WI38 (cell line): ENCODE results near the gene NHEJ1.

ENCODE experiments used
- H3K4me3 ChIP-seq: 2 replicates; pipeline ENCODE4 v1.5.1; 2011; ENCODE audit warnings: low read depth, mild to moderate bottlenecking, control low read depth, low read length
- TF ChIP-seq, protein P1 (sequence below): IDR thresholded peaks from 2 replicates; pipeline ENCODE4 v1.5.1; 2012; ENCODE audit warnings: low read depth, mild to moderate bottlenecking, control low read depth, low read length

NHEJ1 gene

DNA sequence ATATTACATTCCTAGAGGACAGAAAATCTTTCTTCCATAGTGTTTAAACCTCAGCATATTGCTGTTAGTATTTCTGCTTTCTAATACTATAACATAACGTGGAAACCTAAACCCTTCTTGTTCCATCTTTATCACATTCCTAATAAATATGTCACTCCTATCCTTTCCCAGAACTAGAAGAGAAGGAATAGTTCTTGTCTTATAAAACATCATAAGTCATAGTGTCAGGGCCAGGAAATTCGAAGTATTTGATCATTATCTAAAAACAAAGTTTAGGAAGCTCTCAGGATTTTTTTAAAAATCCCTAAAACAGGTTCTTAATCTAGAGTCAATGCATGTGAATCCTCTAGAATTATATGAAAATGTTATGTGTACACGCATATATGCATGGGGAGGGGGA is 2.0 kb downstream of the NHEJ1 start:
- TF ChIP-seq, protein P1, sequence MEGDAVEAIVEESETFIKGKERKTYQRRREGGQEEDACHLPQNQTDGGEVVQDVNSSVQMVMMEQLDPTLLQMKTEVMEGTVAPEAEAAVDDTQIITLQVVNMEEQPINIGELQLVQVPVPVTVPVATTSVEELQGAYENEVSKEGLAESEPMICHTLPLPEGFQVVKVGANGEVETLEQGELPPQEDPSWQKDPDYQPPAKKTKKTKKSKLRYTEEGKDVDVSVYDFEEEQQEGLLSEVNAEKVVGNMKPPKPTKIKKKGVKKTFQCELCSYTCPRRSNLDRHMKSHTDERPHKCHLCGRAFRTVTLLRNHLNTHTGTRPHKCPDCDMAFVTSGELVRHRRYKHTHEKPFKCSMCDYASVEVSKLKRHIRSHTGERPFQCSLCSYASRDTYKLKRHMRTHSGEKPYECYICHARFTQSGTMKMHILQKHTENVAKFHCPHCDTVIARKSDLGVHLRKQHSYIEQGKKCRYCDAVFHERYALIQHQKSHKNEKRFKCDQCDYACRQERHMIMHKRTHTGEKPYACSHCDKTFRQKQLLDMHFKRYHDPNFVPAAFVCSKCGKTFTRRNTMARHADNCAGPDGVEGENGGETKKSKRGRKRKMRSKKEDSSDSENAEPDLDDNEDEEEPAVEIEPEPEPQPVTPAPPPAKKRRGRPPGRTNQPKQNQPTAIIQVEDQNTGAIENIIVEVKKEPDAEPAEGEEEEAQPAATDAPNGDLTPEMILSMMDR: no peak

DNA sequence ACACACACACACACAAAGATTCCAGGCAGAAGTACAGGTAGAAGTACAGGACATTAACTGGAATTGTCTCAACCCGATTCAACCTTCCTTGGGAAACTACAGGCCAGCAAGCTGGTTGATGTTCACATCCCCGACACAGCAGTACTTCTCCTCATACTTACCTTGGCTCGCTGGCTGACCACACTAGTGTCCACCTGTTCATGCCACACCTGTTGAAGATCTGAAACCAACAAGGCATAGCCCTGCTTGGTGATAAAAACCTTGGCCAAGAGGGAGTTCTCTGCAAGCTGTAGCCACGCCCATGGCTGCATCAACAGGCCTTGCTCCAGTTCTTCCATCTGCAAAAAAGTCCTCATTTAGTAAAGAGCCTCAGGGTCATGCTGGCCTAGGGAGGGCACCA is 2.6 kb downstream of the NHEJ1 start:
- no peak overlapping the region for H3K4me3 ChIP-seq
- TF ChIP-seq, protein P1: no peak

More for the DNA sequence above, 2.0 kb downstream of the NHEJ1 start:
- no peak overlapping the region for H3K4me3 ChIP-seq

DNA sequence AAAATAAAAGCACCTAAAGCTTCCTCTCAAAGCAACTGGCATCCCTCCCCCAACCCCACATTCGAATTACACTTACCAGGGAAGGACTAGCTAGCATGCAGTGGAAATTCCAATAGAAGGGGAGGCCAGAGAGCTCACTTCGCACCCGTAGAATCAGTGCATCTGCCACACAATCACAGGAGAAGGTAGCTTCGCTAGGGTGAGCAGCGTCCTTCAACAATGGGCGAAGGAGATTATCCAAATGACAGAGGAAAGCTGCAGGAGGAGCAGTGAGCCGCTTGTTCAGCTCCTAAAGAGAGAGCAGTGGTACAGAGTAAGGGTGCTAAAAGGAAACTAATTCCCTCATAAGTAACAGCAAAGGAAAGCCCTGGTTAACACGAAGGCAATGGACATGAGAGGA is 3.2 kb downstream of the NHEJ1 start:
- TF ChIP-seq, protein P1: no peak

DNA sequence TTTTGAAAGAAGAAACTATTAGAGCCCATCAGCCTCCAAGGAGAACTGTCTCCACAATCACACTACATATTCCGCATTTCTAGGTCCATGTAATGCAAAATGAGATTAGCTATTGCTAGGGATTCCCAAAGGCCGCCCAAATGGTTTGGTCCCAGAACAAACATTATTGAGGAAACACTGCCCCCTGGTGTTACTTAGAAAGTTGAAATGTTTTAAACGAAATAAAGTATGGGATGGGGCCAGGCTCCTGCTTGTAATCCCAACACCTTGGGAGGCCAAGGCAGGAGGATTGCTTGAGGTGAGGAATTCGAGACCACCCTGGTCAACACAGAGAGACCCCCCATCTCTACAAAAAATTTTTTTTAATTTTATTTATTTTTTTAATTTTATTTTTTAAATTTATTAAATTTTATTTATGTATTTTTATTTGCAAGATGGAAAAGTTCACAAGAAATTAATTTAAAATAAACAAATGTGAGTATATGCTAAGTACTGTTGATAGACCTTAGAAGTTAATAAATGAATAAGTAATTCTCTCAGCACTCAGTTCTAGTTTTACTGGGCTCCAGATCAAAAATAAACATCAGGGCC is 5.5 kb downstream of the NHEJ1 start:
- TF ChIP-seq, protein P1: peak; percentile 16
- H3K4me3 ChIP-seq: no peak overlapping the region

More for the DNA sequence above, 3.2 kb downstream of the NHEJ1 start:
- H3K4me3 ChIP-seq: no peak overlapping the region

DNA sequence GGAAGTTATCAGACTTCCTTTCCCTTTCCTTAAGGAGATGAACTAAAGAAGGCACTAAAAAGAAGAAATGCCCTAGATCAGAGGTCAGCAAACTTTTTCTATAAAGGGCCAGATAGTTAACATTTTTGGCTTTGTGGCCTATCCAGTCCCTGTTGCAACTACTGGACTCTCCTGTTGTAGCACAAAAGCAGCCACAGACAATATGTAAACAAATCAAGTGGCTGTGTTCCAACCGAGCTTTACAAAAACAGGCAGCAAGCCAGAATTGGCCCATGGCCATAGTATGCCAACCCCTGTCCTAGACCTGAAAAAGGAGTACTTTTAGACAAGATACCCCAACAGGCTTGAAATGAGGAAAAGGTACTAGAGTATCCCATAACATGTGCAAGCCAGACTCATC is 10.9 kb downstream of the NHEJ1 start:
- H3K4me3 ChIP-seq: no peak overlapping the region
- TF ChIP-seq, protein P1: no peak

DNA sequence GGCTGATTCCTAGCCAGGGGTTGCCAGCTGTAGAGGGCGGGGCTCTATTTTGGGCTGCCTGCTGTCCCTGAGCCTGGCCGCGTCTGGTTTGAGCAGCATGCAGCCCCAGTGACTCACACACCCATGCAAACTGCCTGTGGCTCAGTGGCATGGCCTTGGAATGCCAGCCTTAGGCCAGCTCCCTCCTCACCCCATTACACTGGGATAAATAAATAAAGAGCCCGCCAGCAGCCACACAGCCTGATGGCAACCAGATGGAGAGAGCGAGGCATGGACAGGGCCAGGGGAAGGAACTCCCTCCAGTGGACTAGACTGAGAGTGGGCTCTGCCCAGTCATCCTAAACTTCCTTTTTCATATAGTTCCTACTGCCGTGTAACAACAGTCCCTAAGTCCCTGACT is 18.3 kb downstream of the NHEJ1 start:
- TF ChIP-seq, protein P1: 0 out of 2 replicates have a peak, but pooled peaks have one; percentile 20
- no peak overlapping the region for H3K4me3 ChIP-seq

DNA sequence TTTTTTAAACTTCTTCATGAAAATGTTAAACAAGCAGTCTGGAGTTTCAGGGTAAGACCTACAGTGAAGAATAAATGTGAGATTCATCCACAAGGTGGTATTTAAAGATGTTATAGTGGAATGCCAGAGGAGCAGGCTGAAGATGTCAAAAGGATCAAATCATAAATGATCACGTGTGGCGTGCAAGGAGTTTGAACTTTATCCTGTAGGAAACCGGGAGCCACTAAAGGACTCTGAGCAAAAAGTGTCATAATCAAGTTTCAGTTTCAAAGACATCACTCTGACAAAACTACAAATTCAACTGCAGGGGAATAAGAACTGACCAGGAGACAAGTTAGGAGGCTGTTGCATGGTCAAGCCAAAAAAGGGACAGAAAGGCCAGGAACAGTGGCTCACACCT is 19.9 kb downstream of the NHEJ1 start:
- TF ChIP-seq, protein P1: no peak
- no peak overlapping the region for H3K4me3 ChIP-seq
